ENCODE measurements around the gene PRH2.

GRCh38 chr12:10940389-10940788, 11.4 kb downstream of the PRH2 start:
- TF ChIP-seq CTCF (IDR thresholded peaks at IDR 0.05): no peak
- no peak for TF ChIP-seq POLR2A (IDR thresholded peaks at IDR 0.05)
